Iris pigment epithelial cell (primary cell): Measurements from ENCODE around the gene ARL15.
A peak's percentile ranks its signal among the peaks of the same experiment; 100 is the strongest.

Experiments used
- DNase-seq: peaks from one replicate; pipeline ENCODE4 v3.0.0-alpha.2; 2011; ENCODE audit warnings: low read depth

ARL15 gene

GRCh38 chr5:54030981-54031380, 279.4 kb downstream of the ARL15 start:
- no peak for DNase-seq

- DNase-seq: peak; percentile 84
Observed at GRCh38 chr5:54024466-54024865, 285.9 kb downstream of the ARL15 start.

GRCh38 chr5:54022223-54022622, 288.1 kb downstream of the ARL15 start:
- DNase-seq: no peak

- peak; percentile 77 for DNase-seq
Observed at GRCh38 chr5:54021431-54022164, 288.8 kb downstream of the ARL15 start.

- peak; percentile 39 for DNase-seq
Observed at GRCh38 chr5:54018438-54018837, 291.9 kb downstream of the ARL15 start.

GRCh38 chr5:54017580-54017979, 292.8 kb downstream of the ARL15 start:
- no peak for DNase-seq

- DNase-seq: peak; percentile 95
Observed at GRCh38 chr5:54013556-54014194, 296.7 kb downstream of the ARL15 start.

GRCh38 chr5:54009828-54010227, 300.5 kb downstream of the ARL15 start:
- no peak for DNase-seq

- DNase-seq: no peak
Observed at GRCh38 chr5:54009357-54009756, 301.0 kb downstream of the ARL15 start.

- peak; percentile 72 for DNase-seq
Observed at GRCh38 chr5:54007827-54008777, 302.3 kb downstream of the ARL15 start.

GRCh38 chr5:54004697-54005096, 305.7 kb downstream of the ARL15 start:
- no peak for DNase-seq

GRCh38 chr5:54002779-54003178, 307.6 kb downstream of the ARL15 start:
- DNase-seq: no peak

GRCh38 chr5:54001976-54002775, 308.2 kb downstream of the ARL15 start:
- DNase-seq: no peak

GRCh38 chr5:54000011-54000410, 310.4 kb downstream of the ARL15 start:
- DNase-seq: no peak

- no peak for DNase-seq
Observed at GRCh38 chr5:53997736-53998627, 312.4 kb downstream of the ARL15 start.

- no peak for DNase-seq
Observed at GRCh38 chr5:53996008-53996407, 314.4 kb downstream of the ARL15 start.

GRCh38 chr5:53994148-53994547, 316.2 kb downstream of the ARL15 start:
- peak; percentile 72 for DNase-seq

- DNase-seq: peak; percentile 26
Observed at GRCh38 chr5:53991942-53992341, 318.4 kb downstream of the ARL15 start.

GRCh38 chr5:53987101-53987500, 323.3 kb downstream of the ARL15 start:
- no peak for DNase-seq

GRCh38 chr5:53985796-53986195, 324.6 kb downstream of the ARL15 start:
- no peak for DNase-seq

GRCh38 chr5:53984971-53985370, 325.4 kb downstream of the ARL15 start:
- no peak for DNase-seq
